Measurements from ENCODE around the gene HDGFL1.

HDGFL1 gene

DNA sequence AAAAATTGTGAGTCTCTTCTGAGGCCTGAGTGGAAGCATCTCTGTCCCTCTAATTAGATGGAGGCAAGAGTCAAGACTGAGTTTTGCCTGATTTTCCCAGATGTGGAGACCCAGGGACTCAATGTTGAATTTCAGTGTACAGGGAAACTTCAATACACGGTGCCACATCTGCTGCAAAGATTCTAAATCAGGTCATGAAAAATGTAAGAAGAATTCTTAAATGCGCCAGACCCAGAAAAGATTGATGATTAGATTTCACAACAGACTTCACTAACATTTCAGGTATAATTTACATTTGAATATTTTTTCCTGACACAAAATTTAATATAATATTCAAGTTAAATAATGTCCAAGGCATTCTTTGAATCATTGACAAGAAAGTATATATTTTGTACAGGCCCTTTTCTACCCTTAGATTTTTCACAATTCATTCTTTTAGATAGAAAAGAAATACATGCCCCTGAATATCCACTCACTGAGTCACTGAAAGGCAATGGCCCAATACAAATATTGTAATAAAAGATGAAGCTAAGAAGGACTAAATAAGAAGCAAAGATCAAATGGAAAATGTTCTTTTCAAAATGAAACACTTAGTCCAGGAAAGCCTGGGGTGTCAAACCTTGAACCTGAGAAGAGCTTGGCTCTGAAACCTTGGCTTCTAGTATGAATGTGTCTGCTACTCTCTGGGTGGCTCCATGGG is 18.2 kb upstream of the HDGFL1 start:
- H3K27ac ChIP-seq (replicated peaks) = no peak overlapping the region
- H3K27me3 ChIP-seq (ENCODE audit: insufficient read depth, poor library complexity, severe bottlenecking) = no peaks in the 10 kb centered on the region
- DNase-seq (ENCODE audit: low read depth in 1 of 2, low spot score in 1 of 2) = no peak
- no peak overlapping the region for H3K4me3 ChIP-seq (replicated peaks; ENCODE audit: insufficient read depth, low read length)
- TF ChIP-seq GABPA (IDR thresholded peaks at IDR 0.05; ENCODE audit: low read depth) (no peak), POLR2AphosphoS5 (IDR thresholded peaks at IDR 0.05; ENCODE audit: low read depth) (no peak), SPI1 (IDR thresholded peaks at IDR 0.05; ENCODE audit: borderline replicate concordance, low read depth) (no peak)
- TF ChIP-seq, protein P1, sequence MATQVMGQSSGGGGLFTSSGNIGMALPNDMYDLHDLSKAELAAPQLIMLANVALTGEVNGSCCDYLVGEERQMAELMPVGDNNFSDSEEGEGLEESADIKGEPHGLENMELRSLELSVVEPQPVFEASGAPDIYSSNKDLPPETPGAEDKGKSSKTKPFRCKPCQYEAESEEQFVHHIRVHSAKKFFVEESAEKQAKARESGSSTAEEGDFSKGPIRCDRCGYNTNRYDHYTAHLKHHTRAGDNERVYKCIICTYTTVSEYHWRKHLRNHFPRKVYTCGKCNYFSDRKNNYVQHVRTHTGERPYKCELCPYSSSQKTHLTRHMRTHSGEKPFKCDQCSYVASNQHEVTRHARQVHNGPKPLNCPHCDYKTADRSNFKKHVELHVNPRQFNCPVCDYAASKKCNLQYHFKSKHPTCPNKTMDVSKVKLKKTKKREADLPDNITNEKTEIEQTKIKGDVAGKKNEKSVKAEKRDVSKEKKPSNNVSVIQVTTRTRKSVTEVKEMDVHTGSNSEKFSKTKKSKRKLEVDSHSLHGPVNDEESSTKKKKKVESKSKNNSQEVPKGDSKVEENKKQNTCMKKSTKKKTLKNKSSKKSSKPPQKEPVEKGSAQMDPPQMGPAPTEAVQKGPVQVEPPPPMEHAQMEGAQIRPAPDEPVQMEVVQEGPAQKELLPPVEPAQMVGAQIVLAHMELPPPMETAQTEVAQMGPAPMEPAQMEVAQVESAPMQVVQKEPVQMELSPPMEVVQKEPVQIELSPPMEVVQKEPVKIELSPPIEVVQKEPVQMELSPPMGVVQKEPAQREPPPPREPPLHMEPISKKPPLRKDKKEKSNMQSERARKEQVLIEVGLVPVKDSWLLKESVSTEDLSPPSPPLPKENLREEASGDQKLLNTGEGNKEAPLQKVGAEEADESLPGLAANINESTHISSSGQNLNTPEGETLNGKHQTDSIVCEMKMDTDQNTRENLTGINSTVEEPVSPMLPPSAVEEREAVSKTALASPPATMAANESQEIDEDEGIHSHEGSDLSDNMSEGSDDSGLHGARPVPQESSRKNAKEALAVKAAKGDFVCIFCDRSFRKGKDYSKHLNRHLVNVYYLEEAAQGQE (IDR thresholded peaks at IDR 0.05; ENCODE audit: insufficient replicate concordance, low read depth) = no peak
- TF ChIP-seq, protein P2, sequence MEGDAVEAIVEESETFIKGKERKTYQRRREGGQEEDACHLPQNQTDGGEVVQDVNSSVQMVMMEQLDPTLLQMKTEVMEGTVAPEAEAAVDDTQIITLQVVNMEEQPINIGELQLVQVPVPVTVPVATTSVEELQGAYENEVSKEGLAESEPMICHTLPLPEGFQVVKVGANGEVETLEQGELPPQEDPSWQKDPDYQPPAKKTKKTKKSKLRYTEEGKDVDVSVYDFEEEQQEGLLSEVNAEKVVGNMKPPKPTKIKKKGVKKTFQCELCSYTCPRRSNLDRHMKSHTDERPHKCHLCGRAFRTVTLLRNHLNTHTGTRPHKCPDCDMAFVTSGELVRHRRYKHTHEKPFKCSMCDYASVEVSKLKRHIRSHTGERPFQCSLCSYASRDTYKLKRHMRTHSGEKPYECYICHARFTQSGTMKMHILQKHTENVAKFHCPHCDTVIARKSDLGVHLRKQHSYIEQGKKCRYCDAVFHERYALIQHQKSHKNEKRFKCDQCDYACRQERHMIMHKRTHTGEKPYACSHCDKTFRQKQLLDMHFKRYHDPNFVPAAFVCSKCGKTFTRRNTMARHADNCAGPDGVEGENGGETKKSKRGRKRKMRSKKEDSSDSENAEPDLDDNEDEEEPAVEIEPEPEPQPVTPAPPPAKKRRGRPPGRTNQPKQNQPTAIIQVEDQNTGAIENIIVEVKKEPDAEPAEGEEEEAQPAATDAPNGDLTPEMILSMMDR (IDR thresholded peaks at IDR 0.05; ENCODE audit: insufficient read depth, low read length) = no peak

DNA sequence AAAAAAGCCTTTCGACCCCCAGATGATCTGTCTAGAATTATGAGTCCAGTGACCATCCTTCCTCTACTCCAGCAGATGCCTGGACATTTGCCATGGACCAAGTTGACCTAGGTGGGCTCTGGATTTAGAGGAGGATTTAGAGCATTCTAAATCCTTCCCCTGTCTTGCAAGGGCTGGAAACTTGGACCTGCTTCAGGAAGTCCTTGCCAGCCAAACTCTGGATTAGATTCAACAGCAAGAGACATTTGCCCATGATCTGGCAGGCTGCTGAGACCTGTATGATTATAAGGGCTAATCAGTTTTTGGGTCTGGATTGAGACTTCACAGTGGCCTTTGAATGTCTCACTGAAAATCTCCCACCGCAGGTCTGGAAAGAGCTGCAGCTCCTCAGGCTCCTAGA is 13.1 kb upstream of the HDGFL1 start:
- no peak overlapping the region for H3K4me3 ChIP-seq (replicated peaks; ENCODE audit: insufficient read depth, low read length)
- no peak for DNase-seq (ENCODE audit: low read depth in 1 of 2, low spot score in 1 of 2)
- TF ChIP-seq POLR2AphosphoS5 (IDR thresholded peaks at IDR 0.05; ENCODE audit: low read depth) (no peak), GABPA (IDR thresholded peaks at IDR 0.05; ENCODE audit: low read depth) (no peak), SPI1 (IDR thresholded peaks at IDR 0.05; ENCODE audit: borderline replicate concordance, low read depth) (no peak)
- TF ChIP-seq, protein P1 (IDR thresholded peaks at IDR 0.05; ENCODE audit: insufficient replicate concordance, low read depth) = no peak
- TF ChIP-seq, protein P2 (IDR thresholded peaks at IDR 0.05; ENCODE audit: insufficient read depth, low read length) = no peak
- H3K27ac ChIP-seq (replicated peaks) = no peak overlapping the region
- no peaks in the 10 kb centered on the region for H3K27me3 ChIP-seq (ENCODE audit: insufficient read depth, poor library complexity, severe bottlenecking)

DNA sequence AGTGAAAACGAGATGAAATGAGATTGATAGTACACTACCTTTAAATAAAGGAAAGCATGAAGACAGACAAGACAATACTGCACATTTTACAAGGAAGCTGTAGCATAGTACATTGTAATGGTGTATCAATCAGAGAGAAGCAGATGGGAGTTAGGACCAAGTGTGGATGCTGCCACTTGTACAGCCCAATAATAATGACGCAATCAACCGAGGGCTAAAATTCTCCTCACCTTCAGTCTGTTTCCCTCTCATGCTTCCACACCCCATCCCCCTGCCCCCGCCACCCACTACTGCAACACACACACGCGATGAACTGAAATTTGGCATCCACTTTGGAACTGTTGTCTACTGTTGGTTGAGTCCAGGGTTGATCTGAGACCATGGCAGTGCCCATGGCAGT is 12.4 kb upstream of the HDGFL1 start:
- no peak for DNase-seq (ENCODE audit: low read depth in 1 of 2, low spot score in 1 of 2)
- TF ChIP-seq, protein P1 (IDR thresholded peaks at IDR 0.05; ENCODE audit: insufficient replicate concordance, low read depth) = no peak
- TF ChIP-seq GABPA (IDR thresholded peaks at IDR 0.05; ENCODE audit: low read depth) (no peak), POLR2AphosphoS5 (IDR thresholded peaks at IDR 0.05; ENCODE audit: low read depth) (no peak), SPI1 (IDR thresholded peaks at IDR 0.05; ENCODE audit: borderline replicate concordance, low read depth) (no peak)
- TF ChIP-seq, protein P2 (IDR thresholded peaks at IDR 0.05; ENCODE audit: insufficient read depth, low read length) = no peak

More for the DNA sequence above, 12.4 kb upstream of the HDGFL1 start:
- no peak overlapping the region for H3K4me3 ChIP-seq (replicated peaks; ENCODE audit: insufficient read depth, low read length)
- H3K27ac ChIP-seq (replicated peaks) = no peak overlapping the region
- H3K27me3 ChIP-seq (ENCODE audit: insufficient read depth, poor library complexity, severe bottlenecking) = no peaks in the 10 kb centered on the region
